GM21367 (cell line): ENCODE results near the gene PGBD2.
"Not testable (repeated sequence)": the region's sequence is repeated elsewhere in the genome, so short reads cannot be mapped to it uniquely, and the experiment has no call there.

Source experiments
- ATAC-seq: cut with Tn5 transposase; IDR thresholded peaks from one replicate; pipeline ENCODE4 v1.9.1; 2021; ENCODE audit not compliant: unreplicated experiment

PGBD2 gene

GRCh38 chr1:248924696-248925532 lies 18.9 kb downstream of the PGBD2 start:
- ATAC-seq: peak; percentile 92

- ATAC-seq: not testable (repeated sequence)
Measured at GRCh38 chr1:248925859-248926258, 19.8 kb downstream of the PGBD2 start.

GRCh38 chr1:248926401-248927182 lies 20.6 kb downstream of the PGBD2 start:
- no peak for ATAC-seq

GRCh38 chr1:248927283-248927682 lies 21.2 kb downstream of the PGBD2 start:
- not testable (repeated sequence) for ATAC-seq

DNA sequence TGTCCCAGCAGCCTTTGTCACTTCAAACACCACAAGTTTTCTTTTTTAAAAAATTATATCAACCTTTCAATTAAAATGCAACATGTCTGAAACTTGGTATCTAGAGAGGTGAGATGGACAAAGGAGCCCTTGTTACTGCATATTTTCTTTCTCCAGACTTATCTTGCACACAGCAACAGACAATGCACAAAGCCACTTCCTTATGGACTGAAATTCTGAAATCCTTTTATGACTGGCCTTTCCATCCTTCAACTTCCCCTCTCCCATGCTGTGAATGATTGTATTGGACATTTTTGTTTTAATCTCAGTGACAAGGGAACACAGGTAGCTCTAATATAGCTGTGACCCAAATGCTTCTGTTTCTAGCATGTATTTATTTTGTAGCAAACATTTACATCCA lies 22.1 kb downstream of the PGBD2 start:
- not testable (repeated sequence) for ATAC-seq

- not testable (repeated sequence) for ATAC-seq
Measured at GRCh38 chr1:248930037-248930436, 24.0 kb downstream of the PGBD2 start.

- not testable (repeated sequence) for ATAC-seq
Measured at GRCh38 chr1:248938173-248938809, 32.3 kb downstream of the PGBD2 start.

DNA sequence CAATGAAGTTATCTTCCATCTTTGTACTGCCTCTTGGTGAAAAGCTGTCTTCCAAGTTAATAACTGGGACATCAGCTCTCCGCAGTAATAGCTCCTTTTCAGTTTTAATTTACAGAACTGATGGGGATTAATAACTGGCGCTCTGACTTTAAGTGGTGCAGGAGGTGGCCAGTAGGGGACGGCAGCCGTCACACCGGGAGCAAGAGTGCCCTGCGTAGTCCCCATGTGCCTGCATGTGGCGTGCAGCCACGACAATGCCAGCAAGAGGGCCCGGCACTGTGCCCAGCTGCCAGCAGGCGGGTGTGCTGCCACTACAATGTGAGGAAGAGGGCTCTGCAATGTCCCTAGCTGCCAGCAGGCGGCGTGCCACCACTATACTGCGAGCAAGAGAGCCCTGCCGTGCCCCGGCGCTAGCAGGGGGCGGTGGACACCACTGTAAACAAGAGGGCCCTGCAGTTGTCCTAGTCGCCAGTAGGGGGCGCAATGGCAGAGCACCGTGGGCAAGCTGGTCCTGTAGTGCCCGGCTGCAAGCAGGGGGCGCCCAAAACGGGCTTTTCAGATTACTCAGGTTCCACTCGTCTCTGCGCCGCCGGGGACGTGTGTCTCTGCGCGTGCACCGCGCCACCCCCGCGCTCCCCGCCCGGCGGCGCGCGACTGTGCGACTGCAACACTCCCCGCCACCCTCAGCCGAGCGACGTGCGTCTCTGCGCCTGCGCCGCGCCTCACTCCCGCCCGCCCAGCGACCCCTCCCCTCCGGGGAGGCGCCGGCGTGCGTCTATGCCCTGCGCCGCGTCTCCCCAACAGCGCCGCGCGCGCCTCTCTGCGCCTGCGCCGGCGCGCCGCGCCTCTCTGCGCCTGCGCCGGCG lies 38.3 kb downstream of the PGBD2 start:
- not testable (repeated sequence) for ATAC-seq

GRCh38 chr1:248945000-248945423 lies 39.0 kb downstream of the PGBD2 start:
- not testable (repeated sequence) for ATAC-seq

- ATAC-seq: not testable (repeated sequence)
Measured at GRCh38 chr1:248945453-248945852, 39.4 kb downstream of the PGBD2 start.

DNA sequence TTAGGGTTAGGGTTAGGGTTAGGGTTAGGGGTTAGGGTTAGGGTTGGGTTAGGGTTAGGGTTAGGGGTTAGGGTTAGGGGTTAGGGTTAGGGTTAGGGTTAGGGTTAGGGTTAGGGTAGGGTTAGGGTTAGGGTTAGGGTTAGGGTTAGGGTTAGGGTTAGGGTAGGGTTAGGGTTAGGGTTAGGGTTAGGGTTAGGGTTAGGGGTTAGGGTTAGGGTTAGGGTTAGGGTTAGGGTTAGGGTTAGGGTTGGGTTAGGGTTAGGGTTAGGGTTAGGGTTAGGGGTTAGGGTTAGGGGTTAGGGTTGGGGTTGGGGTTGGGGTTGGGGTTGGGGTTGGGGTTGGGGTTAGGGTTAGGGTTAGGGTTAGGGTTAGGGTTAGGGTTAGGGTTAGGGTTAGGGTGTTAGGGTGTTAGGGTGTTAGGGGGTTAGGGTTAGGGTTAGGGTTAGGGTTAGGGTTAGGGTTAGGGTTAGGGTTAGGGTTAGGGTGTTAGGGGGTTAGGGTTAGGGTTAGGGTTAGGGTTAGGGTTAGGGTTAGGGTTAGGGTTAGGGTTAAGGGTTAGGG lies 39.9 kb downstream of the PGBD2 start:
- ATAC-seq: not testable (repeated sequence)
